CD4-positive, alpha-beta T cell treated with Interleukin-1 beta for 1 hour (primary cell): ENCODE results near the gene MYOCD.

ENCODE experiments used
- DNase-seq, 2 donors: peaks; one replicate each; pipeline ENCODE4 v3.0.0-alpha.2; 2020 to 2022

MYOCD gene

GRCh38 chr17:12644623-12645022 lies 21.1 kb upstream of the MYOCD start:
- no peak for DNase-seq

GRCh38 chr17:12646761-12647422 lies 18.8 kb upstream of the MYOCD start:
- DNase-seq: no peak

- no peak for DNase-seq
Measured at GRCh38 chr17:12648498-12648897, 17.2 kb upstream of the MYOCD start.

GRCh38 chr17:12655936-12656335 lies 9.8 kb upstream of the MYOCD start:
- DNase-seq: no peak

GRCh38 chr17:12656354-12656753 lies 9.3 kb upstream of the MYOCD start:
- DNase-seq: no peak

GRCh38 chr17:12659500-12659899 lies 6.2 kb upstream of the MYOCD start:
- no peak for DNase-seq

GRCh38 chr17:12664252-12664651 lies 1.4 kb upstream of the MYOCD start:
- DNase-seq: no peak

GRCh38 chr17:12664894-12665262 lies 812 bp upstream of the MYOCD start:
- DNase-seq: no peak

- DNase-seq: no peak
Measured at GRCh38 chr17:12666718-12667117, 1.0 kb downstream of the MYOCD start.

GRCh38 chr17:12667299-12667958 lies 1.7 kb downstream of the MYOCD start:
- no peak for DNase-seq

GRCh38 chr17:12671906-12672305 lies 6.2 kb downstream of the MYOCD start:
- DNase-seq: no peak

GRCh38 chr17:12672947-12673346 lies 7.3 kb downstream of the MYOCD start:
- no peak for DNase-seq

- DNase-seq: no peak
Measured at GRCh38 chr17:12673788-12674187, 8.1 kb downstream of the MYOCD start.

GRCh38 chr17:12680407-12680897 lies 14.8 kb downstream of the MYOCD start:
- no peak for DNase-seq

GRCh38 chr17:12680993-12681392 lies 15.3 kb downstream of the MYOCD start:
- no peak for DNase-seq

- DNase-seq: no peak
Measured at GRCh38 chr17:12683299-12683698, 17.6 kb downstream of the MYOCD start.

GRCh38 chr17:12686486-12686885 lies 20.8 kb downstream of the MYOCD start:
- DNase-seq: no peak

- no peak for DNase-seq
Measured at GRCh38 chr17:12688382-12688781, 22.7 kb downstream of the MYOCD start.

GRCh38 chr17:12691173-12691572 lies 25.5 kb downstream of the MYOCD start:
- no peak for DNase-seq

- no peak for DNase-seq
Measured at GRCh38 chr17:12693640-12694039, 27.9 kb downstream of the MYOCD start.

GRCh38 chr17:12706070-12706469 lies 40.4 kb downstream of the MYOCD start:
- no peak for DNase-seq

- DNase-seq: no peak
Measured at GRCh38 chr17:12709063-12709462, 43.4 kb downstream of the MYOCD start.

- no peak for DNase-seq
Measured at GRCh38 chr17:12712415-12712814, 46.7 kb downstream of the MYOCD start.

GRCh38 chr17:12712941-12713340 lies 47.3 kb downstream of the MYOCD start:
- no peak for DNase-seq

- DNase-seq: no peak
Measured at GRCh38 chr17:12719948-12720347, 54.3 kb downstream of the MYOCD start.
